LNCAP (cell line): ENCODE results near the gene USP17L18.
"Not testable (repeated sequence)": the region's sequence is repeated elsewhere in the genome, so short reads cannot be mapped to it uniquely, and the experiment has no call there.

Experiments
- TF ChIP-seq, protein P1 (sequence below): fragments of 450-650 bp; IDR thresholded peaks from 2 replicates; pipeline ENCODE4 v1.5.1; 2017; ENCODE audit warnings: mild to moderate bottlenecking

The USP17L18 gene

DNA sequence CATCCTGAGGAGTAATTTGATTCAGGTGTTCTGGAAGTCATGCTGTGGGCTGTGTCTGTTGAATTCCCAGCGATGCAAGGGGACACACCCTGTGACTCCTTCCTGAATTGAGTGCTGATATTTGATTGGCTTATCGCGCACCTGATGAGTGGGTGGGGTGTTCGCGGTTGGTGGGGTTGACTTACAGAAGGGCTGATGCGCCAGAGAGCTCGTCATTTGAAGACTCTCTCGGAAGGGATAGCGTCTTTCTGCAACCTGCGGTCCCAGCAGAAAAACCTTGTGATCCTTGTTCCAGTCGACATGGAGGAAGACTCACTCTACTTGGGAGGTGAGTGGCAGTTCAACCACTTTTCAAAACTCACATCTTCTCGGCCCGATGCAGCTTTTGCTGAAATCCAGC is 4.6 kb downstream of the USP17L18 start, which contains the start of gene USP17L19:
USP17L19 (plus strand) TSS at position 301 of the 400 bp plus-strand sequence; CDS start at position 301, 0 bp downstream.
- TF ChIP-seq, protein P1, sequence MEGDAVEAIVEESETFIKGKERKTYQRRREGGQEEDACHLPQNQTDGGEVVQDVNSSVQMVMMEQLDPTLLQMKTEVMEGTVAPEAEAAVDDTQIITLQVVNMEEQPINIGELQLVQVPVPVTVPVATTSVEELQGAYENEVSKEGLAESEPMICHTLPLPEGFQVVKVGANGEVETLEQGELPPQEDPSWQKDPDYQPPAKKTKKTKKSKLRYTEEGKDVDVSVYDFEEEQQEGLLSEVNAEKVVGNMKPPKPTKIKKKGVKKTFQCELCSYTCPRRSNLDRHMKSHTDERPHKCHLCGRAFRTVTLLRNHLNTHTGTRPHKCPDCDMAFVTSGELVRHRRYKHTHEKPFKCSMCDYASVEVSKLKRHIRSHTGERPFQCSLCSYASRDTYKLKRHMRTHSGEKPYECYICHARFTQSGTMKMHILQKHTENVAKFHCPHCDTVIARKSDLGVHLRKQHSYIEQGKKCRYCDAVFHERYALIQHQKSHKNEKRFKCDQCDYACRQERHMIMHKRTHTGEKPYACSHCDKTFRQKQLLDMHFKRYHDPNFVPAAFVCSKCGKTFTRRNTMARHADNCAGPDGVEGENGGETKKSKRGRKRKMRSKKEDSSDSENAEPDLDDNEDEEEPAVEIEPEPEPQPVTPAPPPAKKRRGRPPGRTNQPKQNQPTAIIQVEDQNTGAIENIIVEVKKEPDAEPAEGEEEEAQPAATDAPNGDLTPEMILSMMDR: not testable (repeated sequence)

DNA sequence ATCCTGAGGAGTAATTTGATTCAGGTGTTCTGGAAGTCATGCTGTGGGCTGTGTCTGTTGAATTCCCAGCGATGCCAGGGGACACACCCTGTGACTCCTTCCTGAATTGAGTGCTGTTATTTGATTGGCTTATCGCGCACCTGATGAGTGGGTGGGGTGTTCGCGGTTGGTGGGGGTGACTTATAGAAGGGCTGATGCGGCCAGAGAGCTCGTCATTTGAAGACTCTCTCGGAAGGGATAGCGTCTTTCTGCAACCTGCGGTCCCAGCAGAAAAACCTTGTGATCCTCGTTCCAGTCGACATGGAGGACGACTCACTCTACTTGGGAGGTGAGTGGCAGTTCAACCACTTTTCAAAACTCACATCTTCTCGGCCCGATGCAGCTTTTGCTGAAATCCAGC is 9.4 kb downstream of the USP17L18 start, which contains the start of gene USP17L20:
USP17L20 (plus strand) TSS at position 301 of the 400 bp plus-strand sequence; CDS start at position 301, 0 bp downstream.
- TF ChIP-seq, protein P1: not testable (repeated sequence)

DNA sequence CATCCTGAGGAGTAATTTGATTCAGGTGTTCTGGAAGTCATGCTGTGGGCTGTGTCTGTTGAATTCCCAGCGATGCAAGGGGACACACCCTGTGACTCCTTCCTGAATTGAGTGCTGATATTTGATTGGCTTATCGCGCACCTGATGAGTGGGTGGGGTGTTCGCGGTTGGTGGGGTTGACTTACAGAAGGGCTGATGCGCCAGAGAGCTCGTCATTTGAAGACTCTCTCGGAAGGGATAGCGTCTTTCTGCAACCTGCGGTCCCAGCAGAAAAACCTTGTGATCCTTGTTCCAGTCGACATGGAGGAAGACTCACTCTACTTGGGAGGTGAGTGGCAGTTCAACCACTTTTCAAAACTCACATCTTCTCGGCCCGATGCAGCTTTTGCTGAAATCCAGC is 14.1 kb downstream of the USP17L18 start, which contains the start of gene USP17L21:
USP17L21 (plus strand) TSS at position 301 of the 400 bp plus-strand sequence; CDS start at position 301, 0 bp downstream.
- TF ChIP-seq, protein P1: not testable (repeated sequence)

DNA sequence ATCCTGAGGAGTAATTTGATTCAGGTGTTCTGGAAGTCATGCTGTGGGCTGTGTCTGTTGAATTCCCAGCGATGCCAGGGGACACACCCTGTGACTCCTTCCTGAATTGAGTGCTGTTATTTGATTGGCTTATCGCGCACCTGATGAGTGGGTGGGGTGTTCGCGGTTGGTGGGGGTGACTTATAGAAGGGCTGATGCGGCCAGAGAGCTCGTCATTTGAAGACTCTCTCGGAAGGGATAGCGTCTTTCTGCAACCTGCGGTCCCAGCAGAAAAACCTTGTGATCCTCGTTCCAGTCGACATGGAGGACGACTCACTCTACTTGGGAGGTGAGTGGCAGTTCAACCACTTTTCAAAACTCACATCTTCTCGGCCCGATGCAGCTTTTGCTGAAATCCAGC is 18.9 kb downstream of the USP17L18 start, which contains the start of gene USP17L22:
USP17L22 (plus strand) TSS at position 301 of the 400 bp plus-strand sequence; CDS start at position 301, 0 bp downstream.
- TF ChIP-seq, protein P1: not testable (repeated sequence)
